Stomach (tissue), 9 donors: ENCODE results near the gene PM20D2. TPM values are rescaled to one million over a fixed set of nuclear protein-coding genes. Genes with fewer than 3 reads are reported as not detected.
A peak's percentile ranks its signal among the peaks of the same experiment; 100 is the strongest.

Source experiments
- DNase-seq, 2 donors: peaks; one replicate each; pipeline versions ENCODE4 v3.0.0 to v3.0.0-alpha.2; 2013 to 2019
- H3K27ac ChIP-seq, 5 donors: fragments of 200-600 bp in 4 of 5; sonication (generic) in 4 of 5; one replicate each; pipeline ENCODE4 v1.5.1; 2013 to 2019; ENCODE audit warnings: mild to moderate bottlenecking in 1 of 5, moderate library complexity in 1 of 5
- H3K27me3 ChIP-seq, 3 donors: fragments of 200-600 bp; sonication (generic); one replicate each; pipeline ENCODE4 v1.5.1; 2017 to 2019; ENCODE audit warnings: mixed run types in 1 of 3
- H3K36me3 ChIP-seq, 4 donors: fragments of 200-600 bp; sonication (generic); 1 replicate in 3 of 4; 2 replicates in 1 of 4; pipeline ENCODE4 v1.5.1; 2016 to 2019
- H3K4me1 ChIP-seq, 4 donors: fragments of 200-600 bp; sonication (generic); one replicate each; pipeline ENCODE4 v1.5.1; 2016 to 2019
- H3K4me3 ChIP-seq, 4 donors: fragments of 200-600 bp; sonication (generic) in 3 of 4; one replicate each; pipeline ENCODE4 v1.5.1; 2016 to 2019; ENCODE audit warnings: mild to moderate bottlenecking in 1 of 4
- H3K9me3 ChIP-seq, 4 donors: fragments of 200-600 bp; sonication (generic); one replicate each; pipeline ENCODE4 v1.5.1; 2016 to 2019
- EP300 ChIP-seq: sonication (generic); formaldehyde crosslinking; IDR thresholded peaks from one replicate; pipeline ENCODE4 v1.6.1; 2017; ENCODE audit warnings: antibody characterized with exemption
- POLR2A ChIP-seq, 4 donors: fragments of 450-650 bp; IDR thresholded peaks; one replicate each; pipeline ENCODE4 v1.6.1; 2016; ENCODE audit warnings: antibody characterized with exemption in 4 of 4, control low read depth in 2 of 4, mild to moderate bottlenecking in 1 of 4, moderate library complexity in 1 of 4
- POLR2AphosphoS5 ChIP-seq, 3 donors: sonication (generic); formaldehyde crosslinking; IDR thresholded peaks; one replicate each; pipeline ENCODE4 v1.6.1; 2016; ENCODE audit warnings: antibody characterized with exemption in 3 of 3
- WGBS, 5 donors: extraction: QIAGEN DNeasy Blood & Tissue Kit in 3 of 5; methylation state at CpG; one replicate each; pipeline versions ENCODE4 v1.1.5 to v1.1.7; 2013 to 2018; 5-methylcytosine and 5-hydroxymethylcytosine counted together
- intact Hi-C: fragments of 100-400 bp; cut with DNase I; formaldehyde crosslinking; loops from one replicate; pipeline ENCODE4 v1.15.1; 2023; ENCODE audit warnings: low total_unique reads
- polyA plus RNA-seq, 3 donors: library from polyadenylated mRNA; stranded (reverse); fragments of 200-250 nt; gene quantifications; one replicate each; pipeline ENCODE4 v1.2.3, GENCODE V29; 2013
- total RNA-seq, 5 donors: library from RNA; depleted of rRNA; stranded (reverse); fragments of >200 nt; gene quantifications; one replicate each; pipeline versions ENCODE4 v1.1.0 to v1.2.3, GENCODE V29; 2014 to 2016
- TF ChIP-seq, protein P1 (sequence below), 7 experiments: fragments of 450-650 bp in 4 of 7; fragments of 200-600 bp in 3 of 7; sonication (generic) in 3 of 7; IDR thresholded peaks; one replicate each; pipeline ENCODE4 v1.5.1; 2016 to 2019; ENCODE audit warnings: antibody characterized with exemption in 7 of 7, control low read depth in 2 of 7, mild to moderate bottlenecking in 1 of 7
- donor health status: healthy with polysubstance abuse.
- donor health status: Bipolar disorder and iron deficiency.
- donor health status: healthy.

PM20D2 gene
- total and polyA plus RNA-seq, 8 donors, result 1.2 to 22.4 (median 5.6) TPM

DNA sequence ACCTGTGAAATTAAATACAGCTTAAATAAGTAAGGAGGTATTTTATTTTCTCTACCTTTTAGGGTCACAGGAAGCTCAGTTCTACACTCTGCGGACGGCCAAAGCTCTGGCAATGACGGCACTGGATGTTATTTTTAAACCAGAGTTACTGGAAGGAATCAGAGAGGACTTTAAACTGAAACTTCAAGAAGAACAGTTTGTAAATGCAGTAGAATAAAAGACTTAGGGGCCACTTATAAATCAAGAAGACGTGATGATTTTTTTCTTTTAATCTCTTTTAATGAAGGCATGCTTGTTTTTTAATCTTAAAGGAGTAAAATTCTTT lies 16.2 kb downstream of the PM20D2 start:
- TF ChIP-seq, protein P1, sequence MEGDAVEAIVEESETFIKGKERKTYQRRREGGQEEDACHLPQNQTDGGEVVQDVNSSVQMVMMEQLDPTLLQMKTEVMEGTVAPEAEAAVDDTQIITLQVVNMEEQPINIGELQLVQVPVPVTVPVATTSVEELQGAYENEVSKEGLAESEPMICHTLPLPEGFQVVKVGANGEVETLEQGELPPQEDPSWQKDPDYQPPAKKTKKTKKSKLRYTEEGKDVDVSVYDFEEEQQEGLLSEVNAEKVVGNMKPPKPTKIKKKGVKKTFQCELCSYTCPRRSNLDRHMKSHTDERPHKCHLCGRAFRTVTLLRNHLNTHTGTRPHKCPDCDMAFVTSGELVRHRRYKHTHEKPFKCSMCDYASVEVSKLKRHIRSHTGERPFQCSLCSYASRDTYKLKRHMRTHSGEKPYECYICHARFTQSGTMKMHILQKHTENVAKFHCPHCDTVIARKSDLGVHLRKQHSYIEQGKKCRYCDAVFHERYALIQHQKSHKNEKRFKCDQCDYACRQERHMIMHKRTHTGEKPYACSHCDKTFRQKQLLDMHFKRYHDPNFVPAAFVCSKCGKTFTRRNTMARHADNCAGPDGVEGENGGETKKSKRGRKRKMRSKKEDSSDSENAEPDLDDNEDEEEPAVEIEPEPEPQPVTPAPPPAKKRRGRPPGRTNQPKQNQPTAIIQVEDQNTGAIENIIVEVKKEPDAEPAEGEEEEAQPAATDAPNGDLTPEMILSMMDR (IDR thresholded peaks at IDR 0.05), result no peak
- TF ChIP-seq EP300 (peak; percentile 76), POLR2A (IDR thresholded peaks at IDR 0.05) (no peak), POLR2AphosphoS5 (IDR thresholded peaks at IDR 0.05) (peak in 1 of 3 donors; percentile 22)
- Histone ChIP-seq H3K4me1 (peaks cover 0 to 6% (median 0%) of the 10 kb centered on the region in 4 donors), H3K36me3 (peaks cover 7 to 70% (median 61%) of the 10 kb centered on the region in 4 donors), H3K9me3 (no peaks in the 10 kb centered on the region), H3K27me3 (no peaks in the 10 kb centered on the region), H3K27ac (peak overlapping the region in 4 of 5 donors; percentile 56 to 89 (median 66)), H3K4me3 (no peak overlapping the region)
- DNase-seq, result peak in 1 of 2 donors; percentile 35
- 48 to 84% (median 71%) methylated on average over 4 of the region's 4 CpGs for WGBS, 5 donors
- intact Hi-C loops, result no loop called here

DNA sequence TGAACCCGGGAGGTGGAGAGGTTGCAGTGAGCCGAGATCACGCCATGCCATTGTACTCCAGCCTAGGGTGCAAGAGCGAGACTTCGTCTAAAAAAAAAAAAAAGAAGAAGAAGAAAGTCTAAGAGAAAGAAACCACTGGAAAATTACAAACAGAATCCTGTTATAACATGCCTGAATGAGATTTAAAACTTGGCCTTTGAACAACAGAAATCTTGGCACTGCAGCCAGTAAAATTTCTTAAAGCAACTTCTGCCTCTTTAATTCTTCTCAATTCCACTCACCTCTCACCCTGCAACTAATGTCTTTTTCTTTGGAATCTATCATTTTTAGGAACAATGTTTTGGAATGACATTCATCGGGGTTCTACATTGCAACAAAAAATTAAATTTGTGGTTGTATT lies 26.3 kb downstream of the PM20D2 start:
- H3K27me3 ChIP-seq, result no peaks in the 10 kb centered on the region
- TF ChIP-seq, protein P1 (IDR thresholded peaks at IDR 0.05), result no peak
- TF ChIP-seq EP300 (no peak), POLR2AphosphoS5 (IDR thresholded peaks at IDR 0.05) (no peak), POLR2A (IDR thresholded peaks at IDR 0.05) (no peak)
- no peaks in the 10 kb centered on the region for H3K36me3 ChIP-seq
- no peak for DNase-seq
- intact Hi-C loops, result no loop called here
- no peaks in the 10 kb centered on the region for H3K9me3 ChIP-seq
- WGBS, 5 donors, result 70 to 93% (median 77%) methylated on average over 5 to 6 of the region's 6 CpGs
- no peaks in the 10 kb centered on the region for H3K4me1 ChIP-seq
- no peak overlapping the region for H3K4me3 ChIP-seq
- no peak overlapping the region for H3K27ac ChIP-seq

DNA sequence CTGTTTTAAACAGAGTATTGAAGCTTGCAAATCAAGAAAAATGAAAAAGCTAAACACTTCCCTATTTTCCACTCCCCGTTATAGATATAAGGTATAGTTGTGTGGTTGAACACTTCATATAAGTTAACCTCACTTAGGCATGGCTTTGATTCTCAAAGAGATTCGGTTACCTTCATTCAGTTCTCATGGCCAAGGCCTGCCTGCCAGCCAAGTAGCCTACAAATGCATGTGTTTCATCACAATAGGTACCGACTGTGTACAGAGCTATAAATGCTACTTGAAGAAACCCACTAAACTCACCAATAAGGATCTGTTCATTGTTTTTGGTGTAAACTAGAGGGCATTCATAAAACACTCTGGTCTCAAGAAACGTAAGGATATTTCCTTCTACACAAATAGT lies 27.8 kb downstream of the PM20D2 start:
- Histone ChIP-seq H3K9me3 (no peaks in the 10 kb centered on the region), H3K27ac (no peak overlapping the region), H3K4me3 (no peak overlapping the region), H3K36me3 (no peaks in the 10 kb centered on the region), H3K4me1 (no peaks in the 10 kb centered on the region), H3K27me3 (no peaks in the 10 kb centered on the region)
- no peak for TF ChIP-seq EP300
- TF ChIP-seq, protein P1 (IDR thresholded peaks at IDR 0.05), result no peak
- TF ChIP-seq POLR2A (IDR thresholded peaks at IDR 0.05), result no peak
- no peak for TF ChIP-seq POLR2AphosphoS5 (IDR thresholded peaks at IDR 0.05)
- DNase-seq, result no peak
- intact Hi-C loops, result no loop called here
- WGBS, 5 donors, result 86 to 93% (median 93%) methylated on average over 4 of the region's 4 CpGs

DNA sequence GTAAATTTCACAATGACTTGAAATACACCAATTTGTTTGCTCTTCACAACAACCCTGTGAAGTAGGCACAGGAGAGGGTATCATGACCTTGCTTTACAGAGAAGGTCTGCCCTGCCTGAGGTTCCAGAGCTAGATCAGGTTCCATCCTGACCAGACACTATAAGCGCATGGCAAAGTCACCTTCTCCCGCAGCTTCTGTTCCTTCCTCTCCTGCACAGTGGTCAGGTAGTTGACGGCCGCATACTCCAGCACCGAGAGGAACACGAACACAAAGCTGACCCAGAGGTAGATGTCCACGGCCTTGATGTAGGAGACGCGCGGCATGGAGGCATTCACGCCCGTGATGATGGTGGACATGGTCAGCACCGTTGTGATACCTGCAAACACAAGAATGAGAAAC lies 34.3 kb downstream of the PM20D2 start:
- H3K27ac ChIP-seq, result no peak overlapping the region
- H3K9me3 ChIP-seq, result no peaks in the 10 kb centered on the region
- TF ChIP-seq POLR2A (IDR thresholded peaks at IDR 0.05) (no peak), POLR2AphosphoS5 (IDR thresholded peaks at IDR 0.05) (no peak), EP300 (no peak)
- TF ChIP-seq, protein P1 (IDR thresholded peaks at IDR 0.05), result no peak
- WGBS, 5 donors, result 92 to 96% (median 95%) methylated on average over 13 of the region's 13 CpGs
- intact Hi-C loops, result no loop called here
- no peak overlapping the region for H3K4me3 ChIP-seq
- H3K27me3 ChIP-seq, result no peaks in the 10 kb centered on the region
- H3K36me3 ChIP-seq, result no peaks in the 10 kb centered on the region
- no peaks in the 10 kb centered on the region for H3K4me1 ChIP-seq
- no peak for DNase-seq
